NCI-H748 (cell line): ENCODE measurements around the gene SCFD2.
A peak's percentile ranks its signal among the peaks of the same experiment; 100 is the strongest.

Source experiments
- DNase-seq: peaks from one replicate; lab custom pipeline; 2025; ENCODE audit not compliant: unreplicated experiment; lab: John Stamatoyannopoulos, UW

Gene SCFD2

DNA sequence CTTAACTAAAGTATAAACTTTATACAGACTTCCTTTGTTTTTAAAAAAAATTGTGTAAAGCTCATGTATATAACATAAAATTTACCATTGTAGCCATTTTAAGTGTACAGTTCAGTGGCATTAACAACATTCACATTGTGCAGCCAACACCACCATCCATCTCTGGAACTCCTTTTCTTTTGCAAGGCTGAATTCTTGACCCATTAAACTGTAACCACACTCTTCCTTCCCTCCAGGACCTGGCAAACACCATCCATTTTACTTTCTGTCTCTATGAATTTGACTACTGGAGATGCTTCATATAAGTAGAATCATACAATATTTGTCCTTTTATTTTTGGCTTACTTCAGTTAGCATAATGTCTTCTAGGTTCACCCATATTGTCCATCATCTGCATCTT, 399.1 kb downstream of the SCFD2 start:
- DNase-seq: no peak

DNA sequence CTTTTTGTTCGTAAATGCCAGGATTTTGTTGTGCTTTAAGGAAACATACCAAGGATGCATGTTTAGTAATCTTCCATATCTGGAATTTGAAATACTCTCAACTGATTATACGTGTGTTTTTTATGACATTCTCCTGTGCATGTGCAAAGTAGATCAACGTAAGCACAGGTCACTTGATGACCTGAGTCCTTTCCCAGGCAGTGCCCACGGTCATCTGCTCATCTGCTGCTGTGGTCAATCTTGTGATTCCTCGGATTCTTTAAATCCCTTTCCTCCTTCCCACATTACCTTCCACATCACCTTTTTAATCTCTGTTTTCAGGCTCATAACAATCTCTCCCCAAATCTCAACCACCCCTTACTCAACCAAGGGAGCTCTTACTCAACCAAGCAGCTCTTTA, 399.7 kb downstream of the SCFD2 start:
- DNase-seq: no peak

DNA sequence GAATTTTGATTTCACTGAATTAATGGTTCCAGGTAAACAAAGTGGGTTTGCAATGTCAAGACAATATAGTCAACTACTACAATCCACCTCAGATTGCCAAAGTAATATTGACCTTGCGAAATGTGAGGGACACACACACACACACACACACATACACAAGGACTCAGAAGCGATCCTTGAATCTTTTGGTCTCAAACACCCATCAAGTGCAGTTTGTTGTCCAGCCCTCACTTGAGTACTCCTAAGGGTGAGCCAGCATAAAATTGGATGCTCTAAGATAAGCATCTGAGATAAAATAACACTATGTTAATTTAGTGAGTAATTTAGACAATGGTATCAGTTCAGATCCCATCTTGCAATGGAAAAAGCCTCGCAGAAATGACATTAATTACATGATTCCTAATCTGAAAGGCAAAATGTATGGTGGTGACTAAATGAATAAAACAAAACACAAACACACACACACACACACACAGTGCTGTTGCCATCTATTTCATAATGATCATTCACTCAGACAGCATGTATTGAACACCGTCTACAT, 401.2 kb downstream of the SCFD2 start:
- no peak for DNase-seq

DNA sequence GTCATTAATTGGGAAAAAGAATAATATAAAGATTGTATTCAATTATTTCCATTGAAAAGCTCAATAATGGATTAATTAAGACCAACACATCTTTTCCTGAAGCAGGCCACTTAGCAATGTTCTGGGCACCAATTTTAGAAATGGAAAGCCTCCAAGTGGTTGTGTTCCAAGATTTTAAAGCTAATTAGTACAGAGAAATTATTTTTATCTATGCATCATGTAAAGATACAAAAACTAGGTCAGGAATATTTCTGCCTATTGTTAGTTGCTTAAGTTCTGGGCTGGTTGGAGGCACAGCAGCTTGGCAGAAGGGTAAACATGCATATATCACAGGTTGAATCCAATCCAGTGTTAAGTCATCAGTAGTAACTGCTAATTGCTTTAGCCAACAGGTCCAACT, 401.9 kb downstream of the SCFD2 start:
- no peak for DNase-seq

DNA sequence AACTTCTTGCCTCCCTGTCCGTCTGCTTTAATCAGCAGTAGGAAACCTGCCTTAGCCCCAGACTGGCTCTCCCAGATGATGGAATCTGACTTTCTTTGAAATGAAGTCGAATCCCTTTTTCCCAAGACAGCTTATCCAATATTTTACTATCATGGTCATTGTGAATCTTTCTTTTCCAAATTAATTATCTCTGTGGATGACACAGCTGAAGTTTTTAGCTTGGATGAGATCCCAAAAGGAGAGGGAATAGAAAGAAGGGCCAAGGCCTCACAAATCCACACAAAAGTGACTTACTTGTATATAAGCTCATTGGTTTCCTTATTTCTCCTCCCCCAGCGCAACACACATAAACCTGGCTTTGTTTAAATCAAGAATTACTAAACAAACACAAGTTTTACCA, 403.1 kb downstream of the SCFD2 start:
- DNase-seq: no peak

DNA sequence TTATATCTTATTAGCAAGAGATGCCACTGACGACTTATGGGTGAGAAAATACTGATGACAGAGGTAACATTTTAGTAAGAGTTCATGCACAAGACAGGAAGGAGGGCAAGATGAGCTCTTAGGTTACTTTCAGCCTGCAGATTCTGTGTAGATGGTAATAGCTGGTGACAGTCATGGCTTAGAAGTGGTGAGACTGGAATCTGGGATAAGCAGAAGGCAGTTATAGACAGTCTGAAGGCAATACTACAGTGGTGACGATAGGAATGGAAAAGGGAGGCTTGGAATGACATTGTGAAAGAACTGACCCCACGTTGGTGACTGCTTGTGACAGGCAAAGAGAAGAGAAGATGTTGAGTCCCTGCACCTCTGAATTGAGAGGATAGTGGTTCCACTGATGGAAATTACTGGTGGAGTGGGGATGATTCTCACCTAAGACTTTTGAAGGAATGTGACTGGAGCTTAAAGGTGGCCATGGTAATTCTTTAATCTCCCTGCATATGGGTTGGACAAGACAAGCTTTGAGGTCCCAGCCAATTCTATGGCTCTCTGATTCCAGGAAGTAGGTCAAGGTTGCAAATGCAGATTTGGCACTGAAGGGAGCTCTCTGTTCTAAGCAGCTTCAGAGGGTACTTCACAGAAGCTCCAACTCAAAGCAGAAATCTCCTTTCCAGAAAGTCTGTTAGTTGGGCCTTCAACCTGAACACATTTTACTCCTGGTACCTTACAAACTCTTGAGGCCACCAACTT, 404.0 kb downstream of the SCFD2 start:
- DNase-seq: no peak

DNA sequence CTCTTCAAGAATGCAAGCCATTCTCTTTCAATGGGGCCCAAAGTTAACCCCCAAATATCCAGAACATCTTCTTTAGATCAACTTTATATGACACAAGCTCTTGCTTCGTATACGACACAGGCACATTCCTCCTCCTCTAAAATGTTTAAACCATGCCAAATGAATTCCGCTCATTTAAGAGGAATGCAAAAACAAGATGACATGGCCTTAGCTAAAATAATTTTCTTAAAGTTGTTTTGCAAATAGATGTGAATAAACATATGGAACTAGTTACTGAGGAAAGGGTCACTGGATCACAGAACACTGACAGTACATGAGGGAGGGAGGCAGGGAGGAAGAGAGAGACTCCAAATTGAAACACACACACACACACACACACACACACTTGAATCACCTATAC, 406.3 kb downstream of the SCFD2 start:
- no peak for DNase-seq

DNA sequence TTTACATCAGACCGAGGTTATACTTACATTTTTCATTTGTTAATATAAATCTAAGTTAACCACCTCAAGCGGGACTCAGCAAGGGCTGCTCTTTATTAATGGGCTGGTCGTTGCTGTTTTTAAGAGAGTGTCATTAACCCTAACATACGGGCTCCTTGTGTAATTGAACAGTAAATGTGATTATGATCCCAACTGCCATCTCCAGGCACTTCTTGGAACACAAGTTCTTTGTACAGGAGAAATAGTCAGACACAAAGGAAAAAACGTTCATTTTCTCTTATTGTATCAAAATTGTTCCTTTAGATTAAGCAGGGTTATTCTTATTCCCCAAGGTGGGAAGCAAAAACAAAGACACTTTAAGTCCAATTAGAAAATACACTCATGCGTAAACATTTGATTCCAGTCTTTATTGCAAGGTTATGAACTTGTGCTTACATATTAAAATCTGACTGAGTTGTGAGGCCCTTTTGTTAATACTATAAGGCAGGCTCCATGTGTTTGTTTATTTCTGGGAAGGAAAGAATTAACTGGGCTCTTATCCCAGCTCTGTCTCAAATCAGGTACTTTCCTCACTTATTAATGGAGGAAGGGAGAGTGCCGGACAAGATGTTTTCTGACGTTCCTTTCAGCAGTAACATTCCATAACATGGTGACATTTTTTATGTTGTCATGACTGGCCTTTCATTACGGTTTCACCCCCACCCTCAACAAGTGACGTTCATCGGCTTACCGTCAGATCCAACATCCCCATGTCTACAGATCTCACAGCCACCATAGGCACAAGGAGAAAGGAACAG, 407.8 kb downstream of the SCFD2 start:
- peak; percentile 81 for DNase-seq

DNA sequence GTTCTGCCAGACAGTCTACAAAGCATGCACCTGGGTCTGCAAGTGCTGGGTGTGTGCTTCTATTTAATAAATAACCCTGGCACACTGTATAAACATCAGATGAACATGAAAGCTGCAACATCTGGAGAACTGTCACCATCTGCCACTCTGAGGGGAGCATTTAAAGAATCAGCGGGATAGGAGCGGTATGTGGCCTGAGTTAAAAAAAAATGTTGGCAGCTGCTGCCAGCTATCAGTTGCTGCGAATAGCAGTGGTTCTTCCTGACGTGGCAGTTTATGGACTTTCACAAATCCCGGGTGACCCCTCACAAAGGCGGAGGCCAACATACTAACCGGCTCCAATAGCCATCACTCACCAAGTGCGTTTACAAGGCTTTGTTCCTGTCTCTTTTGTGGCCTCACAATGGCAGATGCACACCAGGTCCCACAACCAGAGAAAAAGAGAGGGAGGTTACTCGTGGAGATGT, 408.6 kb downstream of the SCFD2 start:
- DNase-seq: peak; percentile 97

DNA sequence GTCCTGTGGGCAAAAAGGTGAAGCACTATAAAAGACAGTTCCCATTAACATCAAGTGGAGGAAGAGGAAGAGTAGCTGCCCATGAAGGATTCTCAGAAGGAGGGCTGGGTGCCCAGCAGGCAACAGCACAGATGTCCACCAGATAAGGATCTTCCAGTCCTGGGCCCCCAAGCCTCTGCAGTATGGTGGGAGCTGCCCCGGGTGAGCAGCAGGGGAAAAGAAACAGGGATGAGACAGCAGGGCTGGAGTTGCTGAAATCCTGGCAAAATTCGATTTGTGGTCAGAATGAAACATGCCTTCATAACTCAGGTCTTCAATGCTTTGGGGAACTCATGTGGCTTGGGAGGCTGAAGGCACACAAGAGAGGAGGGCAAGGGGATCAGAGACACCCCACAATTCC, 409.2 kb downstream of the SCFD2 start:
- DNase-seq: no peak

DNA sequence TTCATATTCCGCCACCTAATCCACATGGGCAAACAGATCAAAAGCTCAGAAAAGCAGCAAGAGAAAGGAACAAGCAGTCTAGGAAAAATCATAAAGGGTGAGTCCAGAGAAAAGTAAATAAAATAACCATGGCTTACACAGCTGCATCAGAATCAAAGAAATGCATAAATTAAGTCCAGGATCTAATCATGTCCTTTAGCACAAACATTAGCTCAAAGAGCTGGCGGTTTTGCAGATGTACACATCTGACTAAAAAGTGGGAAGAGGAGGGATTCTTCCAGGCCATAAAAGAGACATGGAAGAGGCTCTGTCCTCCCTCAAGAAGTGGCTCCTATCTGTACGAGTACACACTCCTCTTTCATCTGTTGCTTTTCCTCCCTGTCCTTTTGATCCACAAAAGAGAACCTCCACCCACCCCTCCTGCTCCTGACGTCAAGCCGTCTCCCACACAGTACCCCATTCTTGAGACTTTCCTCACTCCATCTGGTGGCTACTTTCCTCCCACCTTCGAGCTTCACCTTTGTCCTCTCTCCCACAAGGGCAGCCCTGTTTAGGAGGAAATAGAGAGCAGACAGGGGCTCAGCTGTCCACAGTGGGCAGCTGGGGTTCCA, 411.2 kb downstream of the SCFD2 start:
- DNase-seq: peak; percentile 62

DNA sequence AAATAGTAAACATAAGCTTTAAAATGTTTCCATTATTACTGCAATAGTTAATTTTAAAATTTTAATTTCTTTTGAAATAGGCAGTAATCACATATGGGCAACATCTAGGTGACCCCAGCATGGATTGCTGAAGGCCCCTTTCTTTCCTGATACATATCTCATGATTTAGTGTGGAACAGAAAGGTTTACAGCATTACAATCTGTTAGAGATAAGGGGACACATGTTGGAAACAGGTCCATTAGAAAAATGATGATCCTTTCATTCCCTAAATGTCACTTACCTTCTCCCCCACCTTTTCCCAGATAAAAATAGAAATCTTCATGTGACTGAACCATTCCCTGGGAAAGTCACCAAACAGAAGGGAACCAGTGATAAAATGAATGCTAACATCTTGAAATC, 413.3 kb downstream of the SCFD2 start:
- no peak for DNase-seq

DNA sequence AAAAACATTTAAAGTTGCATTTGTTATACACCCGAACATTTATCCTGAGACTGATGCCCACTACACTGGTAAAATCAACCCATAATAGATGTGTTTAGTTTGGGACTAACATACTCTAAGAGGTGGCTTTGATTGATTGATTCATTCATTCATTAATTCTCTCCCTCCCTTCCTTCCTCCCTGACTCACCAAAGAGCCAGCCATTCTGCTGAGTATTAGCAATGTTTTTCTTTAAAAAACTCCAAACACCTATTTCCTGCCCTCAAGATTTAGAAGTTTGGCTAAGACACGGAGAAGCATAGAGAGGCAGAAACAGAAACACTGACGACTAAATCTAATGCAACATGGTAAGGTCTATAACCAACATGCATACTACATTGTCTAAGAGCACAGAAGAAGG, 414.8 kb downstream of the SCFD2 start:
- DNase-seq: no peak

DNA sequence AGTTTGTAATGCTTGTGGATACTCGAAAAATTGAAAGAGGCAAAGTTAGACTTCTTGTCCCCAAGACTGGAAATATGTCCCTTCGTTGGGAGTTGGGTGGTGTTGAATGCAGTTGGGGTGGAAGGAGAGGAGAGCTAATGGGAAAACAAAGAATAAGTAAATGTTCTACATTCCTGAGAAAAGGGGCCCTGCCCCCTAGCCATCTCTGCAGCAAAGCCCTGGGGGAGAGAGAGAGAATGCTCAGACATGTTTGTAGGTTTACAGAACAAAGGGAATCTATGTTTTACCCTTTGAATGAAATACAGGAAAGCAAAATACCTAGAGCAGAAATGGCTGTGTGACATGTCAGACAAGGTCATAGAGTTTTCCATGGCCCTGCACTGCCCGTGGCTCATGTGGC, 415.6 kb downstream of the SCFD2 start:
- DNase-seq: no peak

DNA sequence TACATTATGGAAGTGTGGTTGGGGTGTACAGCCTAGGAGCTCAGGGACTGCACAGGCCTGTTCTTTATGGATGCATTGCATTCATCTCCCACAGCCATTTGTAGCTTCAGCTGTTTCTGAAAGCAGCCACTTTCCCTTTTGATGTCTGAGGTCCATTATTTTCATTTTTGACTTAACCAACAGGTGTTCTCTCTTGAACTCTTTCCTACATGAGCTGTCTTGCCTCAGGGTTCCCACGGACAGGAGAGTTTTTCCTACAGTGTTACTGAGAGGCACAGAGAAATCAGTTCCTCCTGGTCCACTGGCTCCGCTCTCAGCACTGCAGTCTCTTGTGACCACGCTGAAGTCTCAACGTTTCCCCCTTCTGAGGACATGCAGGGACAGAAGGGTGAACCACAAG, 416.5 kb downstream of the SCFD2 start:
- no peak for DNase-seq

DNA sequence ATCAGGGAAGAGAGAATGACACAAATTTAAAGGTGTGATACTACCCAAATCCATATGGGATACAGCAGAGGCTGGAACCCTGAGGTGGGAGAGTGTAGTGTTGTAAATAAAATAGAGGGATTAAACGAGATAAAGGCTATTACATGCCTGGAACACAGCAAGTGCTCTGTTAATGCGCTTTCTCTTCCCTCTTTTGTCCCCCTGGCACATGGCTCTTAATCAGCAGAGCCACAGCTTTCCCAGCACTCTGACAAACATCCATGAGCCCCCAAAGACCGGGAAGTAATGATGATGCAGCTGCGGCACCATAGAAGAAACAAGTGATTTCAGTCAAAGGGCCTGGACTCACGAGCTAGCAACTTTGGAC, 417.8 kb downstream of the SCFD2 start:
- DNase-seq: no peak

DNA sequence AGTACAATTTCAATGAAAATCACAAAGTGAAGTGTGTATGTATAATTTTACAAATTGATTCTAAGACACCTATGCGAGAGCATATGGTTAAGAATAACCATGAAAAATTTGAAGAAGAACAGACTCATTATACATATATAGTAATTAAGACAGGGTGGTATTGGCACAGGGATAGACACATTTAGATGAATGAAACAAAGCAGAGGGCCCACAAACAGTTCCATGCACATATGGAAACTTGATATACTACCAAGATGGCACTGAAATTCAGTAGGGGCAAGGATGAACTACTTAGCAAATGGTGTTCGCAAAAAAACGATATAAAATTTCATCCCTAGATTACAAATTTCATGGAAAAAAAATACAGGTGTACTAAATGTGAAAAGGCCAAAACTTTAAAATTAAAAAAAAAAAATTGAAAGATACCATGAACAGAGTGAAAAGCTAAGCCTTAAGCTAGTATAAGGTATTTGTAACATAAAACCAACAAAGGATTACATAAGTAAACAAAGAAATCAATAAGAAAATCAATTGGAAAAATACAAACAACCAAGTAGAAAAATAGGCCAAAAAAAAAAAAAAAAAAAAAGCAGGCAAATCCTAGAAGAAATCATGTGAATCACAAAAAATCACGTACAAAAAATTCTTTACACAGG, 418.3 kb downstream of the SCFD2 start:
- no peak for DNase-seq

DNA sequence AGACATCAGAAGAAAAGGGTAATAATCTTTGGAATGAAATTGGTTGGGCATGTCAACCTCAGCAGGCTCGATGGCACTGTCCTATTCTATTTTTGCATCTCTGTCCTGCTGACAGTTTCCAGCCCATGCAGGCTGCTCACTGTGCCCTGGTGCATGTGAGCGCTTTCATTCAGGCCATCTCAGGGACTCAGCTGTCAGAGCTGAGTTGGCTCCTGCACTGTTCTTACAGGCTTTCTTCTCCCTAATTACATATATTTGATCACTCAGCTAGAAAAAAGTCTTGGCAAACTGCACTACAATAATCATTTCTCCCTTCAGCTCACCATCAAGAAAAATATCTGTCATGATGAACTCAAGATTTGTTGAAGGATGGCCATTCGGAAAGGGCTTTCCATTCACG, 419.0 kb downstream of the SCFD2 start:
- DNase-seq: no peak

DNA sequence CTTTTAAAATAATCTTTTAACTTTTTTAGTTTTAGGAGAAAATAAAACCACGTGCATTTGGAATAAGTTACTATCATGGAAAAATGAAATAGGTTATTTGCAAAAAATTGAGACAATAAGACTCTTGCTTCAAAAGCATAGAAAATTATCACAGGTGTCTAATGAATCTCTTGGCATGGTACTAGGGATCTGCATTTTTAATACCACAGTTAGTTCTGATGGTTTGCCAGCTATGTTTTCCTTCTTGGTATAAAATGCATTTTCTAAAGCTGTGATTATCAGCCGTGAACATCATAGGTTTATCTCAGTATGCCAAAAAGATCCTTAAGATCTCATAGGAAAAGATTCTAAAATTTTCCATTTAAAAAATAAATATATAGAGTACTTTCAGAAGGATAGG, 419.9 kb downstream of the SCFD2 start:
- DNase-seq: no peak

DNA sequence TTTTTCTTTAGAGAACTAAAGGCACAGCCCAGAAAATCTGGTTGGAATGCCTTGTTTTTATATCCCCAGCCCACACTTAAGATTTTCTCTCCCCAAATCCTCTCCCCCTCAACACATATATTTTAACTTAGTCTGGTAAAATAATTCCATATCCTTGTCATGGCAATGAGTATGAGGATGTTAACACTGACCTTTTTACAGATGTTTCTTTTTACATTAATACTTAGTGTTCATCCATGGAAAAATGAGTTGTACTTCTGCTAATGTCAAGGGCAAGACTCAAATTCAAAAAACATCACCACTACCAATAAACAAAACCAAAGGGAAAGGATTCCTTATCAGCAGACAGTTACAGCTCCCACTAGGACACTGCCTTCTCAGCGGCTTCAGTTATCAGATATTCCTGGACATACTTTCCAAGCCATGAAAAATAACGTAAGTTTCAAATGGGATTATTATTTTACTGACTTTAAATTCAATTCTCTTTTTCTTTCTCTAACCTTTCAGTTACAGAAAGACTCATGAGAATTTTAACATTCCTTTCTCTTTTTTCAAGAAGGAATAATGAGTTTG, 420.4 kb downstream of the SCFD2 start:
- DNase-seq: no peak

DNA sequence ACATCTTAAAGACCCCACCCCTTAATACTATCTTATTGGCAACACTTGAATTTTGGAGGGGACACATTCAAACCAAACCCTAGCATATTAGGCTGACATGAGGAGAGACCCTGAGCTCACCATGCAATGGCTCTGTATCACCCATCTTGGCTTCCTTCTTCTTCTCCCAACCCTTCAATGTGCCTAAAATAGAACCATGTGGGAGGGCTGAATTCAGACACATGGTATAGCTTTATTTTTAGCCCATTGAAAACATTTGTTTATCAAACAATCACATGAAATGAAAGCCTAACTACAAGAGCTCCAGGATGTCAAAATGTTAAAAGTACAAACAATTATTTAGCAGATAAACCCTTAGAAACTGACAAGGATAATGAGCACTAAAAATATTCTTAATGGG, 422.2 kb downstream of the SCFD2 start:
- DNase-seq: no peak
